Measurements from ENCODE around the gene PCLO. TPM values are rescaled to one million over a fixed set of nuclear protein-coding genes. Genes with fewer than 3 reads are reported as not detected.

PCLO gene
- total and polyA plus RNA-seq, 2 of the 4 experiments (the other 2 are of a cell fraction) = under 0.01 to 0.05 TPM

DNA sequence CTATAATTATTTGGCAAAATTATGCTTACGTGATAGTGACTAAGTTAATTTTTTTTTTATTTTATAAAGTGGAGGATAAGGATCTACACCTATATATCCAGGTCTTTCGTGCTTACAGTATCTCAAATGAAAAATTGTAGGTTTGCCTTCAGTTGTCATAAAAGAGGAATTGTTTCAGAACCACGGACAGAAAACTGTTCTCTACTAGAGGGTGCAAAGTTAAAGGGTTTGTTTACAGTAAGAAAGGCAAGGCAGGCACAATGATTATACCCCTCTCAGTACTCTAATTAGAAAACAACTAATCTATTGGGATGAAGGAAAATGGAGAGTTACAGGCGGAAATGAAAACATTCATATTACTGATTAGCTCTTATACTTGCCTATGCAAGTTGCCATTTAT, 1.5 kb downstream of the PCLO start:
- CTCF ChIA-PET = no interaction called here
- in situ Hi-C loops (cut with MboI; ENCODE audit: low sequenced_read_pairs) = no loop called here
- TF ChIP-seq, protein P1, sequence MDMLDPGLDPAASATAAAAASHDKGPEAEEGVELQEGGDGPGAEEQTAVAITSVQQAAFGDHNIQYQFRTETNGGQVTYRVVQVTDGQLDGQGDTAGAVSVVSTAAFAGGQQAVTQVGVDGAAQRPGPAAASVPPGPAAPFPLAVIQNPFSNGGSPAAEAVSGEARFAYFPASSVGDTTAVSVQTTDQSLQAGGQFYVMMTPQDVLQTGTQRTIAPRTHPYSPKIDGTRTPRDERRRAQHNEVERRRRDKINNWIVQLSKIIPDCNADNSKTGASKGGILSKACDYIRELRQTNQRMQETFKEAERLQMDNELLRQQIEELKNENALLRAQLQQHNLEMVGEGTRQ (IDR thresholded peaks at IDR 0.05; ENCODE audit: low read depth, low read length) = no peak
- TF ChIP-seq RAD21 (IDR thresholded peaks at IDR 0.05; ENCODE audit: low read length) (no peak), MXI1 (IDR thresholded peaks at IDR 0.05; ENCODE audit: borderline replicate concordance, low read depth, low read length) (no peak), POLR2A (IDR thresholded peaks at IDR 0.05; ENCODE audit: low read depth, low read length) (no peak), SMC3 (IDR thresholded peaks at IDR 0.05; ENCODE audit: low read depth, low read length) (no peak), CHD1 (IDR thresholded peaks at IDR 0.05; ENCODE audit: low read depth, low read length) (no peak), FOS (IDR thresholded peaks at IDR 0.05; ENCODE audit: low read depth, low read length) (no peak), NFE2L2 (IDR thresholded peaks at IDR 0.05; ENCODE audit: low read depth, low read length) (no peak), CEBPB (IDR thresholded peaks at IDR 0.05; ENCODE audit: low read depth, low read length) (no peak), BHLHE40 (IDR thresholded peaks at IDR 0.05; ENCODE audit: low read depth, low read length) (no peak), CTCF (conservative IDR thresholded peaks at IDR 0.05; ENCODE audit: low read depth, low read length) (no peak), MAZ (IDR thresholded peaks at IDR 0.05; ENCODE audit: borderline replicate concordance, low read depth, low read length) (no peak), RCOR1 (IDR thresholded peaks at IDR 0.05; ENCODE audit: insufficient replicate concordance, low read length) (no peak)
- H3K18ac ChIP-seq (ENCODE audit: low read depth, low read length) = no peak overlapping the region
- no peak overlapping the region for H3K9ac ChIP-seq (ENCODE audit: low read depth, low read length)
- no peaks in the 10 kb centered on the region for H3K36me3 ChIP-seq (ENCODE audit: control insufficient read depth, insufficient read depth, low read length)
- no peak overlapping the region for H3K56ac ChIP-seq (ENCODE audit: extremely low read depth, insufficient read depth, low read length)
- no peak overlapping the region for H2BK5ac ChIP-seq (ENCODE audit: low read depth, low read length, poor library complexity, severe bottlenecking)
- H3K23ac ChIP-seq (ENCODE audit: low read depth, low read length) = no peak overlapping the region
- no peaks in the 10 kb centered on the region for H3K9me3 ChIP-seq (ENCODE audit: control insufficient read depth, insufficient read depth, low read length)
- no peaks in the 10 kb centered on the region for H4K20me1 ChIP-seq (ENCODE audit: insufficient read depth, low read length)
- H4K8ac ChIP-seq (ENCODE audit: low read depth in 2 of 2, low read length in 2 of 2) = no peak overlapping the region
- H2BK20ac ChIP-seq (ENCODE audit: low read depth, low read length) = no peak overlapping the region
- intact Hi-C loops (cut with micrococcal nuclease) = no loop called here
- H2AK9ac ChIP-seq (replicated peaks; ENCODE audit: low read depth, low read length, poor library complexity) = no peak overlapping the region
- no peak for ATAC-seq (ENCODE audit: low read depth)
- H3K4ac ChIP-seq (ENCODE audit: low read depth, low read length) = no peak overlapping the region
- H3K4me1 ChIP-seq (ENCODE audit: control insufficient read depth, insufficient read depth, low read length) = no peaks in the 10 kb centered on the region
- H2BK15ac ChIP-seq (ENCODE audit: low read depth, low read length) = no peak overlapping the region
- H3K4me2 ChIP-seq (ENCODE audit: low read depth, low read length) = no peak overlapping the region
- H3K9me1 ChIP-seq (ENCODE audit: insufficient read depth, low read length) = no peaks in the 10 kb centered on the region
- dilution Hi-C loops (cut with HindIII; ENCODE audit: low sequenced_read_pairs, unreplicated experiment) = no loop called here
- H3K27ac ChIP-seq (ENCODE audit: insufficient read depth, low read length) = no peak overlapping the region
- DNase-seq = no peak
- no peaks in the 10 kb centered on the region for H3K79me1 ChIP-seq (ENCODE audit: low read depth in 1 of 2, low read length in 2 of 2)
- peaks cover 2% of the 10 kb centered on the region for H3K27me3 ChIP-seq (ENCODE audit: control insufficient read depth, insufficient read depth, low read length)
- no peak overlapping the region for H2AFZ ChIP-seq (replicated peaks; ENCODE audit: low read length, poor library complexity)
- H4K91ac ChIP-seq (ENCODE audit: insufficient read depth, low read depth, low read length) = no peak overlapping the region
- H2AK5ac ChIP-seq (ENCODE audit: low read depth, low read length) = no peak overlapping the region
- no CpG with 5 or more reads among the region's 4 CpGs for WGBS, 2 experiments (ENCODE audit: extremely low coverage in 2 of 2, insufficient read length in 1 of 2)
- no peak overlapping the region for H2BK120ac ChIP-seq (ENCODE audit: low read depth, low read length)
- no TSS peak for BruUV-seq (replicated peaks)
- H3K4me3 ChIP-seq (ENCODE audit: insufficient read depth, low read depth, low read length) = no peak overlapping the region
- H4K5ac ChIP-seq (ENCODE audit: low read depth, low read length) = no peak overlapping the region
- H3K14ac ChIP-seq (replicated peaks; ENCODE audit: low read depth, low read length) = no peak overlapping the region
- POLR2A ChIA-PET (ENCODE audit: unreplicated experiment) = no interaction called here
